ENCODE results near the gene ADAMTS14.

DNA sequence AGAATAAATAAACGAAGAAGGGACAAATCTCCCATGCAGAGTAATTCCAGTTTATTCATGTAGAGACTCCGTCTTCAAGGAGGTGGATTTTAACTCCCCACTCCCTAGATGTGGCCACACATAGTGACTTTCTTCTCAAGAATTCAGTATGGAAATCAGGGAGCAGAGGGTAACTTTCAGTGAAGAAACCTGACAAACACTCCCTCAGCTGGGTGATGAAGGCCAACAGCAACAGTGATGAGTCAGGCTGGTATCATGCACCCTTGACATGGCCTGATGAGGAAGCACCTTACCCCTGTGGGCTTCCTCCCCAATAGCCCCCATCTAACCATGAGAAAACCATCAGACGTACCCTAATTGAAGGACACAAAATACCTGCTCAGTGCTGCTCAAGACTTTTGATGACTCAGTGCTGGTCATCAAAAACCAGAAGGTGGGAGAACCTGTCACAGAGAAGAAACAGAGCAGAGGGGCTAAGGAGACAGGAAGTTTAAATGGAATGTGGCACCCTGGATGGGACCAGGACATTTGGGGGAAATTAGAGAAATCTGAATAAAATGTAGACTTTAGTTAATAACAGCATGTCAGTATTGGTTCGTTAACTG is 50.6 kb downstream of the ADAMTS14 start:
- TF ChIP-seq, protein P1, sequence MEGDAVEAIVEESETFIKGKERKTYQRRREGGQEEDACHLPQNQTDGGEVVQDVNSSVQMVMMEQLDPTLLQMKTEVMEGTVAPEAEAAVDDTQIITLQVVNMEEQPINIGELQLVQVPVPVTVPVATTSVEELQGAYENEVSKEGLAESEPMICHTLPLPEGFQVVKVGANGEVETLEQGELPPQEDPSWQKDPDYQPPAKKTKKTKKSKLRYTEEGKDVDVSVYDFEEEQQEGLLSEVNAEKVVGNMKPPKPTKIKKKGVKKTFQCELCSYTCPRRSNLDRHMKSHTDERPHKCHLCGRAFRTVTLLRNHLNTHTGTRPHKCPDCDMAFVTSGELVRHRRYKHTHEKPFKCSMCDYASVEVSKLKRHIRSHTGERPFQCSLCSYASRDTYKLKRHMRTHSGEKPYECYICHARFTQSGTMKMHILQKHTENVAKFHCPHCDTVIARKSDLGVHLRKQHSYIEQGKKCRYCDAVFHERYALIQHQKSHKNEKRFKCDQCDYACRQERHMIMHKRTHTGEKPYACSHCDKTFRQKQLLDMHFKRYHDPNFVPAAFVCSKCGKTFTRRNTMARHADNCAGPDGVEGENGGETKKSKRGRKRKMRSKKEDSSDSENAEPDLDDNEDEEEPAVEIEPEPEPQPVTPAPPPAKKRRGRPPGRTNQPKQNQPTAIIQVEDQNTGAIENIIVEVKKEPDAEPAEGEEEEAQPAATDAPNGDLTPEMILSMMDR (conservative IDR thresholded peaks at IDR 0.05; ENCODE audit: low read depth, low read length) = no peak
- TF ChIP-seq EZH2phosphoT487 (IDR thresholded peaks at IDR 0.05; ENCODE audit: borderline replicate concordance, low read length) (no peak), EZH2 (IDR thresholded peaks at IDR 0.05; ENCODE audit: low read length, unreplicated experiment) (no peak)

Measured in PC-3 (cell line).